Lower lobe of right lung (tissue), 2 donors: ENCODE measurements around the gene PYCR2. TPM values are rescaled to one million over a fixed set of nuclear protein-coding genes. Genes with fewer than 3 reads are reported as not detected.

Source experiments
- ATAC-seq, 2 donors: fragments of 200-7000 bp; cut with Tn5 transposase; one replicate each; pipeline ENCODE4 v1.9.1; 2020 to 2022; ENCODE audit warnings: mild to moderate bottlenecking in 2 of 2, moderate library complexity in 2 of 2
- DNase-seq: peaks from one replicate; pipeline ENCODE4 v3.0.0-alpha.2; 2020
- H3K27ac ChIP-seq: fragments of 200-600 bp; one replicate; pipeline ENCODE4 v1.8.0; 2022
- H3K27me3 ChIP-seq: fragments of 200-600 bp; one replicate; pipeline ENCODE4 v1.8.0; 2022; ENCODE audit warnings: low read depth
- H3K36me3 ChIP-seq: fragments of 200-600 bp; one replicate; pipeline ENCODE4 v1.8.0; 2022; ENCODE audit warnings: mild to moderate bottlenecking
- H3K4me1 ChIP-seq: fragments of 200-600 bp; one replicate; pipeline ENCODE4 v1.8.0; 2022
- H3K4me3 ChIP-seq: fragments of 200-600 bp; one replicate; pipeline ENCODE4 v1.8.0; 2022; ENCODE audit warnings: mild to moderate bottlenecking
- H3K9me3 ChIP-seq: fragments of 200-600 bp; one replicate; pipeline ENCODE4 v1.8.0; 2022
- intact Hi-C: fragments of 100-400 bp; cut with DNase I; formaldehyde crosslinking; loops from one replicate; pipeline ENCODE4 v1.11.0; 2022
- total RNA-seq: library from RNA; stranded (reverse); fragmentation: NEBNext Ultra II Directional; extraction: Animal tissue kit (Norgen Biotek cat#: 25700); gene quantifications from one replicate; pipeline ENCODE4 v1.2.1, GENCODE V29; 2021
- TF ChIP-seq, protein P1 (sequence below): fragments of 200-600 bp; IDR thresholded peaks from one replicate; pipeline ENCODE4 v1.8.0; 2022; ENCODE audit warnings: antibody characterized with exemption, mild to moderate bottlenecking
- donor health status: DM: no; HTN: yes; CAD: no; lungs with severe emphysema.

The PYCR2 gene
- total RNA-seq, 1 donor from 2014 or later, result 73.2 TPM

DNA sequence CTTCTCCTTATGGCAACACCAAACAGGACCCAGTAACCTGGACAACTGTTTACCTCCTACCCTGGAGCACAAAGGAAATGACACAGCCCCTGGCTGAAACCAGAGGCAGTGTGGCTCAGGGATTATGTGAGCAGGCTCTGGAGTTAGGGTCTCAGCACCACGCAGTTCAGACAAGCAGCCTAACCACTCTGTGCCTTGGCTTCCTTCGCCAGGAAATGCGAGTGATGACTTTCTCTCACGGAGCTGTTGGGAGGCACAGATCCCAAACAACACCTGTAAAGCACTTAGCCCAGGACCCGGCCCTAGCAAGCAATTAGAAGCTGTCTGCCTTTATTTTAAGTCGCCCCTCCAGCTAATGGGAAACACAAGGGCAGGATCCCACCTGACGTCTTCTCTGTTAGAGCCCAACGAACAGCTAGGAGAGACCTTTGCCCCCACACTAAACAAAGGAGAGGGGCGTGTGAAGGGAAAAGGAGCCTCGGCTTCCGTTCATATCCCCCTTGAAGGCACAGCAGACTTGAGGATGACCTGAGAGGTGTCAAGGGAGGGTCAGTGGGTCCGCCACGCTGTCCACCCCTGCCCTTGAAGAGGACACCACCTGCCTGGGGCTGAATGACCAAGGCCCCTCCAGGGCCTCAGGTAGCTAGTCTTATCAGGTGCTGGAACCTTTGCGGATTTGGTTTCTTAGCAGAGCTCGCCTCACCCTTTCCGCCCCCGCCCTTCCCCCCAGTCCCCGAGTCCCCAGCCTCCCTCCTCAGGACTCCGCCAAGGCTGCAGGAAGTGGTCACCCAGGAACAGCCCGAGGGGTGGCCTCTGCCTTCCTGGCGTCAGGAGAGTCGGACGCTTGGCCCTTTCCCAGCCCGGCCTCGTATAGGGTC lies 42.7 kb downstream of the PYCR2 start:
- peaks cover 16% of the 10 kb centered on the region for H3K36me3 ChIP-seq
- TF ChIP-seq, protein P1, sequence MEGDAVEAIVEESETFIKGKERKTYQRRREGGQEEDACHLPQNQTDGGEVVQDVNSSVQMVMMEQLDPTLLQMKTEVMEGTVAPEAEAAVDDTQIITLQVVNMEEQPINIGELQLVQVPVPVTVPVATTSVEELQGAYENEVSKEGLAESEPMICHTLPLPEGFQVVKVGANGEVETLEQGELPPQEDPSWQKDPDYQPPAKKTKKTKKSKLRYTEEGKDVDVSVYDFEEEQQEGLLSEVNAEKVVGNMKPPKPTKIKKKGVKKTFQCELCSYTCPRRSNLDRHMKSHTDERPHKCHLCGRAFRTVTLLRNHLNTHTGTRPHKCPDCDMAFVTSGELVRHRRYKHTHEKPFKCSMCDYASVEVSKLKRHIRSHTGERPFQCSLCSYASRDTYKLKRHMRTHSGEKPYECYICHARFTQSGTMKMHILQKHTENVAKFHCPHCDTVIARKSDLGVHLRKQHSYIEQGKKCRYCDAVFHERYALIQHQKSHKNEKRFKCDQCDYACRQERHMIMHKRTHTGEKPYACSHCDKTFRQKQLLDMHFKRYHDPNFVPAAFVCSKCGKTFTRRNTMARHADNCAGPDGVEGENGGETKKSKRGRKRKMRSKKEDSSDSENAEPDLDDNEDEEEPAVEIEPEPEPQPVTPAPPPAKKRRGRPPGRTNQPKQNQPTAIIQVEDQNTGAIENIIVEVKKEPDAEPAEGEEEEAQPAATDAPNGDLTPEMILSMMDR, result no peak
- intact Hi-C loops, result no loop called here
- DNase-seq (peak; percentile 82), ATAC-seq (peak; percentile 74 to 77)
- no peaks in the 10 kb centered on the region for H3K27me3 ChIP-seq
- no peaks in the 10 kb centered on the region for H3K9me3 ChIP-seq
- peak overlapping the region; percentile 100 for H3K4me3 ChIP-seq
- H3K27ac ChIP-seq, result peak overlapping the region; percentile 97
- H3K4me1 ChIP-seq, result peaks cover 52% of the 10 kb centered on the region

DNA sequence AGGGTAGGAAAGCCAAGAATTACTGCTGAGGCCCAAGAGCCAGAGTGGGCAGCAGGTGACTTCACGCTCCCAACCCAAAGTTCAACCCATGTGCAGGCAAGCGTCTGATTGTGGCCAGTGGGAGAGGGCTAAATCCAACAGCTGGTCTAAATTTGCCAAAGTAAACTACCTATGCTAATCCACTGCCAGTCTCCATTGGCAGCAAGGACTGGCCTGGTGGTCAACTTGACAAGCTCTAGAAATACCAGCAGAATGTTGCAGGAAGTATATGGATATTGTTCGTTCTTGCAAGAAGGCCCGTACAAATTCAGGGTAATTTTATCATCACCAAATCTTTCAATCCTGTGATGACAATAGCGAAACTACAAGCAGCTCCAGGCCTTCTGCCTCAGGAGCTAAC lies 43.4 kb downstream of the PYCR2 start:
- DNase-seq, result peak; percentile 18
- peaks cover 55% of the 10 kb centered on the region for H3K4me1 ChIP-seq
- H3K27me3 ChIP-seq, result no peaks in the 10 kb centered on the region

DNA sequence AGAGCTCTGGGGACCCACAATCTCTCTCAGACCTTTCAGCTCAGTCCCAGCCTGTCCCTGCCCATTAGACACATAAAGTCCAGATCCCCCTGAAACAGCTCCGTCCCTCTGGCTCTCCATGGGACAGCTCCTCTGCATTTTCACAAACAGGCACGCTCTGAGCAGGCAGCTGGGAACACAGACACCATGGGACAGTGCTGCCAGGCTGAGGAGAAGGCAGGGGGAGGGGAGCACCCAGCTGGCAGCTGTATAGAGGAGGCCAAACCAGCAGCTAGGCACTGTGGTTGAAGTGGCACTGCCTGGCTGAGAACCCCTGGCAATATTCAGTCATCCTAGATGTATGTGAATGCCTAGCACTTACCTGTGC lies 43.8 kb downstream of the PYCR2 start:
- Histone ChIP-seq H3K36me3 (peaks cover 26% of the 10 kb centered on the region), H3K27ac (peak overlapping the region; percentile 97), H3K4me3 (peak overlapping the region; percentile 100), H3K27me3 (no peaks in the 10 kb centered on the region), H3K4me1 (peaks cover 59% of the 10 kb centered on the region), H3K9me3 (no peaks in the 10 kb centered on the region)
- ATAC-seq (no peak), DNase-seq (peak; percentile 43)
- intact Hi-C loops, result no loop called here
- TF ChIP-seq, protein P1, result no peak

More for the DNA sequence above, 43.4 kb downstream of the PYCR2 start:
- Histone ChIP-seq H3K36me3 (peaks cover 22% of the 10 kb centered on the region), H3K9me3 (no peaks in the 10 kb centered on the region), H3K27ac (peak overlapping the region; percentile 97), H3K4me3 (peak overlapping the region; percentile 100)
- TF ChIP-seq, protein P1, result no peak
- intact Hi-C loops, result no loop called here
- ATAC-seq, result no peak

DNA sequence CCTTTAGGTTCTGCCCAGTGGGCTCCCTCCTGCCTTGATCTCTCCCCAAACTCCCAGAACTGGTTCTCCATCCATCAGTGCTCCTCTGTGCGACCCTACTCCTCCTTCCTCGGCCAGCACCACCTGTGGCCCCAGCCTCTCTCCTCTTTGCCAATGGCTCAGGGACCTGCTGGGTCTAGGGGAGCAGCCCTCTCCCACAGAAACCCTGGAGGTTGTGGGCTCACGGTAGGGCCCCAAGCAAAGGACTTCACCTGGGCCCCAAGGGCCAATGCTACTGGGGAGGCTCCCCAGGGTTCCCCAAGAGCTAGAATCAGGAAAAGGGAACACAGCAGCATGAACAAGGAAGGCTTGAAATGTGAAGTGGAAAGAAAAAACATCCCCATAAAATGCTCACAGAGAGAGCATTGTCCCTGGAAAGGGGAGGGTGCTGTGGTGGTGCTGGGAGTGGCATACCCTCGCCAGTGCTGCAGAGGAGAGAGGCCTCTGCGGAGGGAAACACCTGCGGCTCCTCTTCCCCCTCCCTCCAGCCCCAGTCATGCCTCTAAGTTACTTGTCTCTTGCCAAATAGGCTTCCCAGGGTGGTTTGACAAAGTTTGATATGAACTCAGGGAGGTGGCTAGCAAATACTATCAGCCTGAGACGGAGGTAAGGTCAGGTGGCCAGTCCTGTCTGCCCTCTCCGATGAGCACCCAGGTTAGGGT lies 44.4 kb downstream of the PYCR2 start:
- peak; percentile 44 for DNase-seq
- peaks cover 32% of the 10 kb centered on the region for H3K36me3 ChIP-seq
- intact Hi-C loops, result no loop called here
- H3K4me3 ChIP-seq, result peak overlapping the region; percentile 100
- H3K27ac ChIP-seq, result peak overlapping the region; percentile 97
- no peaks in the 10 kb centered on the region for H3K27me3 ChIP-seq
- no peaks in the 10 kb centered on the region for H3K9me3 ChIP-seq
- ATAC-seq, result no peak
- TF ChIP-seq, protein P1, result no peak
- H3K4me1 ChIP-seq, result peaks cover 63% of the 10 kb centered on the region

DNA sequence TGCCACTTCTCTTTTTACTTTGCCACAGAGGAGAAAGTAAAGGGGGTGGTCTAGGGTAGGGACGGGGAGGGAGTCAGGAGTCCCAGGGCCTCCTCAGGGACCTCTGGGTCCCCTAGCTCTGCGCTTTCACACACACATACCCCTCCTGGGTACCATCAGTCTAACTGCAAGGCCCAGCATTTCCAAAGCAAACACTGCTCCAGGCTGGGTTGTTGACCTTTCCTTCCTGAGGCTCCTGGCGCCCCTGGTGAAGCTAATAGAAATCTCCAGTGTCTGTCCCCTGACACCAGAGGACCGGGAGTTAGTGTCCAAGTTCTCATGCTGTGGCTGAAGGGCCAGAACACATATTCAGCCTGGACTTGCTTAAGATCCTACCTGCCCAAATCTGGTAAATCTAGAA lies 45.8 kb downstream of the PYCR2 start:
- ATAC-seq, result no peak
- TF ChIP-seq, protein P1, result no peak
- Histone ChIP-seq H3K9me3 (no peaks in the 10 kb centered on the region), H3K4me1 (peaks cover 59% of the 10 kb centered on the region), H3K4me3 (no peak overlapping the region), H3K27ac (peak overlapping the region; percentile 64), H3K36me3 (peaks cover 45% of the 10 kb centered on the region), H3K27me3 (no peaks in the 10 kb centered on the region)
- intact Hi-C loops, result no loop called here
- peak; percentile 23 for DNase-seq
